ENCODE measurements around the gene DIP2C. TPM values are rescaled to one million over a fixed set of nuclear protein-coding genes. Genes with fewer than 3 reads are reported as not detected.

Gene DIP2C
- total RNA-seq, 2 donors from 2014 or later = 21.1 to 23.8 TPM

GRCh38 chr10:556971-557637 is 132.4 kb downstream of the DIP2C start:
- no peak for TF ChIP-seq CTCF (IDR thresholded peaks at IDR 0.05)
- no peak for DNase-seq (ENCODE audit: low spot score)
- no peaks in the 10 kb centered on the region for H3K27me3 ChIP-seq
- H3K4me3 ChIP-seq = no peak overlapping the region
- H3K36me3 ChIP-seq = no peaks in the 10 kb centered on the region
- H3K4me1 ChIP-seq = peaks cover 0 to 61% of the 10 kb centered on the region in 2 donors
- H3K27ac ChIP-seq = no peak overlapping the region
- no peaks in the 10 kb centered on the region for H3K9me3 ChIP-seq

GRCh38 chr10:555682-556350 is 133.7 kb downstream of the DIP2C start:
- H3K36me3 ChIP-seq = no peaks in the 10 kb centered on the region
- H3K27me3 ChIP-seq = no peaks in the 10 kb centered on the region
- no peak overlapping the region for H3K27ac ChIP-seq
- H3K4me1 ChIP-seq = peaks cover 0 to 63% of the 10 kb centered on the region in 2 donors
- H3K9me3 ChIP-seq = no peaks in the 10 kb centered on the region
- no peak for TF ChIP-seq CTCF (IDR thresholded peaks at IDR 0.05)
- no peak overlapping the region for H3K4me3 ChIP-seq
- DNase-seq (ENCODE audit: low spot score) = no peak

GRCh38 chr10:555281-555680 is 134.2 kb downstream of the DIP2C start:
- H3K27me3 ChIP-seq = no peaks in the 10 kb centered on the region

GRCh38 chr10:554182-554848 is 135.2 kb downstream of the DIP2C start:
- peaks cover 0 to 53% of the 10 kb centered on the region in 2 donors for H3K4me1 ChIP-seq

More at GRCh38 chr10:555281-555680, 134.2 kb downstream of the DIP2C start:
- TF ChIP-seq CTCF (IDR thresholded peaks at IDR 0.05) = no peak
- Histone ChIP-seq H3K36me3 (no peaks in the 10 kb centered on the region), H3K4me3 (no peak overlapping the region), H3K27ac (no peak overlapping the region), H3K9me3 (no peaks in the 10 kb centered on the region), H3K4me1 (peaks cover 0 to 62% of the 10 kb centered on the region in 2 donors)
- no peak for DNase-seq (ENCODE audit: low spot score)

GRCh38 chr10:553233-553632 is 136.2 kb downstream of the DIP2C start:
- Histone ChIP-seq H3K4me3 (no peak overlapping the region), H3K4me1 (peaks cover 0 to 42% of the 10 kb centered on the region in 2 donors), H3K27me3 (no peaks in the 10 kb centered on the region), H3K36me3 (no peaks in the 10 kb centered on the region), H3K9me3 (no peaks in the 10 kb centered on the region), H3K27ac (no peak overlapping the region)
- TF ChIP-seq CTCF (IDR thresholded peaks at IDR 0.05) = no peak
- no peak for DNase-seq (ENCODE audit: low spot score)

More at GRCh38 chr10:554182-554848, 135.2 kb downstream of the DIP2C start:
- Histone ChIP-seq H3K4me3 (no peak overlapping the region), H3K9me3 (no peaks in the 10 kb centered on the region), H3K27me3 (no peaks in the 10 kb centered on the region), H3K27ac (no peak overlapping the region), H3K36me3 (no peaks in the 10 kb centered on the region)
- TF ChIP-seq CTCF (IDR thresholded peaks at IDR 0.05) = no peak
- DNase-seq (ENCODE audit: low spot score) = no peak
